MM.1S (cell line): Measurements from ENCODE around the gene LSAMP.

Experiments used
- EZH2 ChIP-seq: fragments of 300-600 bp; sonication (generic); optimal IDR thresholded peaks from 2 replicates; pipeline ENCODE3; 2017; ENCODE audit warnings: low read depth, mild to moderate bottlenecking, antibody characterized with exemption, low read length, mixed read lengths
- TF ChIP-seq, protein P1 (sequence below): fragments of 300-600 bp; sonication (generic); IDR thresholded peaks from 2 replicates; pipeline ENCODE4 v1.5.1; 2016; ENCODE audit warnings: antibody characterized with exemption, low read length, mixed read lengths

DNA sequence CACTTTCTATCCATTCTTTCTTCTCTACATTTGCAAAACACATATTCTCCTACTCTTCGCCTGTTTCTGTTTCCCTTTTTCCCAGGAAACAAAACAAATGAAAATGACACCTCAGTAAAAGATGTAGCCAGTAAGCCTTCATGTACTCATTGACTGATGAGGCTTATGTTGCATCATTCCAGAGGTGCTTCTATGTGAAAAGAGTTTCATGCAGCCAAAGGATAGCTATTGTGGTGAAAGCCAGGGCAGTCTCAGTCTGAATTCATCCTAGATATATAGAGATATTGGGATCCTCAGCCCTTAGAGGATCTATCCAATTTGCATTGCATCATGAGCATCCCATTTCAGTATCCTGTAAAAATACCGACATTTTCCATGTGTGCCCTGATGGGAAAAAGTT is 554.7 kb downstream of the LSAMP start:
- TF ChIP-seq, protein P1, sequence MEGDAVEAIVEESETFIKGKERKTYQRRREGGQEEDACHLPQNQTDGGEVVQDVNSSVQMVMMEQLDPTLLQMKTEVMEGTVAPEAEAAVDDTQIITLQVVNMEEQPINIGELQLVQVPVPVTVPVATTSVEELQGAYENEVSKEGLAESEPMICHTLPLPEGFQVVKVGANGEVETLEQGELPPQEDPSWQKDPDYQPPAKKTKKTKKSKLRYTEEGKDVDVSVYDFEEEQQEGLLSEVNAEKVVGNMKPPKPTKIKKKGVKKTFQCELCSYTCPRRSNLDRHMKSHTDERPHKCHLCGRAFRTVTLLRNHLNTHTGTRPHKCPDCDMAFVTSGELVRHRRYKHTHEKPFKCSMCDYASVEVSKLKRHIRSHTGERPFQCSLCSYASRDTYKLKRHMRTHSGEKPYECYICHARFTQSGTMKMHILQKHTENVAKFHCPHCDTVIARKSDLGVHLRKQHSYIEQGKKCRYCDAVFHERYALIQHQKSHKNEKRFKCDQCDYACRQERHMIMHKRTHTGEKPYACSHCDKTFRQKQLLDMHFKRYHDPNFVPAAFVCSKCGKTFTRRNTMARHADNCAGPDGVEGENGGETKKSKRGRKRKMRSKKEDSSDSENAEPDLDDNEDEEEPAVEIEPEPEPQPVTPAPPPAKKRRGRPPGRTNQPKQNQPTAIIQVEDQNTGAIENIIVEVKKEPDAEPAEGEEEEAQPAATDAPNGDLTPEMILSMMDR = no peak
- no peak for TF ChIP-seq EZH2
